Esophagus (tissue), 2 donors: ENCODE measurements around the gene ZFP69. TPM values are rescaled to one million over a fixed set of nuclear protein-coding genes. Genes with fewer than 3 reads are reported as not detected.
A peak's percentile ranks its signal among the peaks of the same experiment; 100 is the strongest.
"Not testable (repeated sequence)": the region's sequence is repeated elsewhere in the genome, so short reads cannot be mapped to it uniquely, and the experiment has no call there.

Source experiments
- H3K27ac ChIP-seq, 2 donors: one replicate each; pipeline ENCODE4 v1.5.1; 2013; ENCODE audit warnings: low read depth in 2 of 2, mild to moderate bottlenecking in 2 of 2, inconsistent platforms in 1 of 2, low read length in 1 of 2, moderate library complexity in 1 of 2
- H3K27me3 ChIP-seq, 2 donors: one replicate each; pipeline ENCODE4 v1.6.1; 2013; ENCODE audit warnings: low read length in 2 of 2, control low read depth in 1 of 2, mild to moderate bottlenecking in 1 of 2; ENCODE audit not compliant: insufficient read depth in 2 of 2, control insufficient read depth in 1 of 2
- H3K36me3 ChIP-seq, 2 donors: one replicate each; pipeline ENCODE4 v1.6.1; 2013; ENCODE audit warnings: low read length in 1 of 2; ENCODE audit not compliant: control insufficient read depth in 2 of 2, insufficient read depth in 2 of 2
- H3K4me1 ChIP-seq, 2 donors: one replicate each; pipeline ENCODE4 v1.6.1; 2013; ENCODE audit warnings: low read length in 1 of 2; ENCODE audit not compliant: control insufficient read depth in 2 of 2, insufficient read depth in 2 of 2
- H3K4me3 ChIP-seq, 2 donors: one replicate each; pipeline ENCODE4 v1.5.1; 2013; ENCODE audit warnings: low read length in 2 of 2, mild to moderate bottlenecking in 2 of 2, low read depth in 1 of 2, moderate library complexity in 1 of 2
- H3K9me3 ChIP-seq, 2 donors: one replicate each; pipeline ENCODE4 v1.6.1; 2013; ENCODE audit warnings: mild to moderate bottlenecking in 2 of 2, low read depth in 1 of 2, low read length in 1 of 2, moderate library complexity in 1 of 2; ENCODE audit not compliant: control insufficient read depth in 2 of 2, insufficient read depth in 1 of 2
- WGBS, 2 donors: extraction: QIAGEN DNeasy Blood & Tissue Kit; methylation state at CpG; one replicate each; pipeline ENCODE4 v1.1.7; 2013; 5-methylcytosine and 5-hydroxymethylcytosine counted together
- polyA plus RNA-seq, 2 donors: library from polyadenylated mRNA; stranded (reverse); fragments of 200-250 nt; gene quantifications; one replicate each; pipeline ENCODE4 v1.2.3, GENCODE V29; 2013
- donor health status: healthy with polysubstance abuse.
- donor health status: Bipolar disorder and iron deficiency.

ZFP69 gene
- polyA plus RNA-seq, 2 donors, result 1.4 to 3.1 TPM

- Histone ChIP-seq H3K9me3 (peaks cover 4 to 11% of the 10 kb centered on the region in 2 donors), H3K36me3 (peaks cover 0 to 8% of the 10 kb centered on the region in 2 donors)
Observed at GRCh38 chr1:40495315-40495903, 18.3 kb downstream of the ZFP69 start.

GRCh38 chr1:40502651-40503050, 25.6 kb downstream of the ZFP69 start:
- not testable (repeated sequence) for H3K36me3 ChIP-seq, H3K27me3 ChIP-seq, H3K9me3 ChIP-seq, H3K4me1 ChIP-seq, H3K4me3 ChIP-seq, H3K27ac ChIP-seq
- WGBS, 2 donors, result 92 to 98% methylated on average over 4 of the region's 4 CpGs

More at GRCh38 chr1:40495315-40495903, 18.3 kb downstream of the ZFP69 start:
- Histone ChIP-seq H3K27me3 (no peaks in the 10 kb centered on the region), H3K27ac (no peak overlapping the region), H3K4me3 (no peak overlapping the region), H3K4me1 (no peaks in the 10 kb centered on the region)
- 96 to 99% methylated on average over 4 of the region's 4 CpGs for WGBS, 2 donors

GRCh38 chr1:40507973-40508372, 30.9 kb downstream of the ZFP69 start:
- Histone ChIP-seq H3K9me3 (no peaks in the 10 kb centered on the region), H3K36me3 (no peaks in the 10 kb centered on the region), H3K27ac (peak overlapping the region in 1 of 2 donors; percentile 69), H3K4me1 (peaks cover 0 to 5% of the 10 kb centered on the region in 2 donors), H3K27me3 (no peaks in the 10 kb centered on the region), H3K4me3 (peak overlapping the region; percentile 60 to 77)
- WGBS, 2 donors, result 63 to 67% methylated on average over 6 of the region's 6 CpGs

GRCh38 chr1:40508375-40509341, 31.6 kb downstream of the ZFP69 start, which contains the start of gene EXO5:
TSS of gene EXO5 (plus strand) at chr1:40508767. CDS start at chr1:40514545, 5,778 bp downstream.
- WGBS, 2 donors, result 0 to 1% methylated on average over 72 to 76 of the region's 76 CpGs
- peak within 1 kb of the TSS; percentile 36 to 69 for H3K27ac ChIP-seq
- no peaks in the 10 kb centered on the region for H3K9me3 ChIP-seq
- no peaks in the 10 kb centered on the region for H3K36me3 ChIP-seq
- H3K4me3 ChIP-seq, result peak within 1 kb of the TSS; percentile 60 to 77
- peaks cover 0 to 5% of the 10 kb centered on the region in 2 donors for H3K4me1 ChIP-seq
- H3K27me3 ChIP-seq, result no peaks in the 10 kb centered on the region

- Histone ChIP-seq H3K27me3 (no peaks in the 10 kb centered on the region), H3K9me3 (peaks cover 0 to 3% of the 10 kb centered on the region in 2 donors), H3K4me1 (no peaks in the 10 kb centered on the region), H3K4me3 (no peak overlapping the region), H3K36me3 (peaks cover 0 to 8% of the 10 kb centered on the region in 2 donors), H3K27ac (no peak overlapping the region)
- 79 to 87% methylated on average over 2 of the region's 2 CpGs for WGBS, 2 donors
Observed at GRCh38 chr1:40519517-40519916, 42.4 kb downstream of the ZFP69 start.

GRCh38 chr1:40530735-40531380, 53.8 kb downstream of the ZFP69 start:
- H3K27me3 ChIP-seq, result no peaks in the 10 kb centered on the region

GRCh38 chr1:40531381-40532061, 54.4 kb downstream of the ZFP69 start, which contains the start of gene ZNF684:
TSS of gene ZNF684 (plus strand) at chr1:40531637. CDS start at chr1:40533167, 1,530 bp downstream.
- peak within 1 kb of the TSS; percentile 85 to 94 for H3K27ac ChIP-seq
- H3K4me1 ChIP-seq, result no peaks in the 10 kb centered on the region
- no peaks in the 10 kb centered on the region for H3K27me3 ChIP-seq
- 0% methylated on average over 35 of the region's 35 CpGs for WGBS, 2 donors
- no peaks in the 10 kb centered on the region for H3K36me3 ChIP-seq
- H3K9me3 ChIP-seq, result no peaks in the 10 kb centered on the region
- H3K4me3 ChIP-seq, result peak within 1 kb of the TSS; percentile 62 to 75

More at GRCh38 chr1:40530735-40531380, 53.8 kb downstream of the ZFP69 start:
- H3K27ac ChIP-seq, result peak overlapping the region; percentile 85 to 94
- H3K36me3 ChIP-seq, result no peaks in the 10 kb centered on the region
- peak overlapping the region; percentile 62 to 75 for H3K4me3 ChIP-seq
- 22 to 32% methylated on average over 5 of the region's 5 CpGs for WGBS, 2 donors
- no peaks in the 10 kb centered on the region for H3K4me1 ChIP-seq
- no peaks in the 10 kb centered on the region for H3K9me3 ChIP-seq

GRCh38 chr1:40532062-40532389, 54.9 kb downstream of the ZFP69 start:
- peak overlapping the region; percentile 85 to 94 for H3K27ac ChIP-seq
- WGBS, 2 donors, result 0 to 1% methylated on average over 3 of the region's 3 CpGs
- no peaks in the 10 kb centered on the region for H3K27me3 ChIP-seq
- H3K36me3 ChIP-seq, result no peaks in the 10 kb centered on the region
- H3K9me3 ChIP-seq, result no peaks in the 10 kb centered on the region
- peak overlapping the region; percentile 62 to 75 for H3K4me3 ChIP-seq
- no peaks in the 10 kb centered on the region for H3K4me1 ChIP-seq

GRCh38 chr1:40532844-40533424, 55.8 kb downstream of the ZFP69 start:
- H3K27me3 ChIP-seq, result no peaks in the 10 kb centered on the region
- H3K4me3 ChIP-seq, result no peak overlapping the region
- H3K9me3 ChIP-seq, result no peaks in the 10 kb centered on the region
- no peaks in the 10 kb centered on the region for H3K36me3 ChIP-seq
- no peaks in the 10 kb centered on the region for H3K4me1 ChIP-seq
- H3K27ac ChIP-seq, result no peak overlapping the region
